ENCODE measurements around the gene GRAMD2A. TPM values are rescaled to one million over a fixed set of nuclear protein-coding genes. Genes with fewer than 3 reads are reported as not detected.

The GRAMD2A gene
- total and polyA plus RNA-seq, 2 experiments from 2014 or later = 0.70 to 2.8 TPM

- Mint-ChIP-seq H3K9me3 (0 out of 3 replicates have a peak, but pooled peaks cover 2% of the 10 kb centered on the region), H3K27ac (no peak overlapping the region), H3K4me3 (no peak overlapping the region), H3K4me1 (peaks cover 33% of the 10 kb centered on the region), H3K27me3 (ENCODE audit: insufficient read depth, low read depth, poor library complexity) (peaks cover 56% of the 10 kb centered on the region), H3K36me3 (ENCODE audit: low read depth) (peaks cover 7% of the 10 kb centered on the region)
- Histone ChIP-seq H3K36me3 (ENCODE audit: insufficient read depth) (no peaks in the 10 kb centered on the region), H3F3A (replicated peaks; ENCODE audit: low read depth) (peaks cover 12% of the 10 kb centered on the region), H3K4me1 (ENCODE audit: insufficient read depth) (peaks cover 25% of the 10 kb centered on the region), H2AFZ (no peak overlapping the region), H3K27me3 (ENCODE audit: insufficient read depth) (no peaks in the 10 kb centered on the region), H3K4me3 (no peak overlapping the region), H3K79me2 (replicated peaks; ENCODE audit: insufficient read depth) (peaks cover 21% of the 10 kb centered on the region), H4K20me1 (replicated peaks; ENCODE audit: insufficient read depth) (peaks cover 12% of the 10 kb centered on the region; the same call in 1 of the 2 replicates), H3K9me2 (ENCODE audit: insufficient read depth) (no peaks in the 10 kb centered on the region), H3K4me2 (no peak overlapping the region), H3K27ac (ENCODE audit: low read depth) (no peak overlapping the region)
- no peak for DNase-seq (ENCODE audit: low spot score)
- TF ChIP-seq STAT1 (IDR thresholded peaks at IDR 0.05; ENCODE audit: unreplicated experiment) (no peak), REST (IDR thresholded peaks at IDR 0.05; ENCODE audit: unreplicated experiment) (no peak), CREB1 (CRISPR knock-in tag; IDR thresholded peaks at IDR 0.05; ENCODE audit: low read depth) (no peak), ZNF331 (CRISPR knock-in tag; IDR thresholded peaks at IDR 0.05; ENCODE audit: low read depth) (no peak), ZNF114 (CRISPR knock-in tag; IDR thresholded peaks at IDR 0.05) (no peak), EZH2phosphoT487 (IDR thresholded peaks at IDR 0.05; ENCODE audit: unreplicated experiment) (no peak), JUNB (IDR thresholded peaks at IDR 0.05; ENCODE audit: unreplicated experiment) (no peak), NANOG (IDR thresholded peaks at IDR 0.05; ENCODE audit: borderline replicate concordance) (no peak), POLR2AphosphoS5 (IDR thresholded peaks at IDR 0.05; ENCODE audit: low read depth) (no peak), EZH2 (IDR thresholded peaks at IDR 0.05; ENCODE audit: low read depth, unreplicated experiment) (no peak), ZNF462 (CRISPR knock-in tag; IDR thresholded peaks at IDR 0.05) (no peak)
- TF ChIP-seq, protein P1, sequence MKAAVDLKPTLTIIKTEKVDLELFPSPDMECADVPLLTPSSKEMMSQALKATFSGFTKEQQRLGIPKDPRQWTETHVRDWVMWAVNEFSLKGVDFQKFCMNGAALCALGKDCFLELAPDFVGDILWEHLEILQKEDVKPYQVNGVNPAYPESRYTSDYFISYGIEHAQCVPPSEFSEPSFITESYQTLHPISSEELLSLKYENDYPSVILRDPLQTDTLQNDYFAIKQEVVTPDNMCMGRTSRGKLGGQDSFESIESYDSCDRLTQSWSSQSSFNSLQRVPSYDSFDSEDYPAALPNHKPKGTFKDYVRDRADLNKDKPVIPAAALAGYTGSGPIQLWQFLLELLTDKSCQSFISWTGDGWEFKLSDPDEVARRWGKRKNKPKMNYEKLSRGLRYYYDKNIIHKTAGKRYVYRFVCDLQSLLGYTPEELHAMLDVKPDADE (IDR thresholded peaks at IDR 0.05) = no peak
- TF ChIP-seq, protein P2, sequence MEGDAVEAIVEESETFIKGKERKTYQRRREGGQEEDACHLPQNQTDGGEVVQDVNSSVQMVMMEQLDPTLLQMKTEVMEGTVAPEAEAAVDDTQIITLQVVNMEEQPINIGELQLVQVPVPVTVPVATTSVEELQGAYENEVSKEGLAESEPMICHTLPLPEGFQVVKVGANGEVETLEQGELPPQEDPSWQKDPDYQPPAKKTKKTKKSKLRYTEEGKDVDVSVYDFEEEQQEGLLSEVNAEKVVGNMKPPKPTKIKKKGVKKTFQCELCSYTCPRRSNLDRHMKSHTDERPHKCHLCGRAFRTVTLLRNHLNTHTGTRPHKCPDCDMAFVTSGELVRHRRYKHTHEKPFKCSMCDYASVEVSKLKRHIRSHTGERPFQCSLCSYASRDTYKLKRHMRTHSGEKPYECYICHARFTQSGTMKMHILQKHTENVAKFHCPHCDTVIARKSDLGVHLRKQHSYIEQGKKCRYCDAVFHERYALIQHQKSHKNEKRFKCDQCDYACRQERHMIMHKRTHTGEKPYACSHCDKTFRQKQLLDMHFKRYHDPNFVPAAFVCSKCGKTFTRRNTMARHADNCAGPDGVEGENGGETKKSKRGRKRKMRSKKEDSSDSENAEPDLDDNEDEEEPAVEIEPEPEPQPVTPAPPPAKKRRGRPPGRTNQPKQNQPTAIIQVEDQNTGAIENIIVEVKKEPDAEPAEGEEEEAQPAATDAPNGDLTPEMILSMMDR (conservative IDR thresholded peaks at IDR 0.05; ENCODE audit: low read depth in 2 of 2) = no peak
- no peak for ATAC-seq
These were observed 36.2 kb upstream of the GRAMD2A start for GRCh38 chr15:72233769-72234168.

Data from GM23338 (cell line).